Left ventricle myocardium inferior (tissue), 1 donor: ENCODE results near the gene ABHD10. TPM values are rescaled to one million over a fixed set of nuclear protein-coding genes. Genes with fewer than 3 reads are reported as not detected.

Source experiments
- DNase-seq: peaks from one replicate; pipeline ENCODE4 v3.0.0-alpha.2; 2020
- H3K27ac ChIP-seq: fragments of 200-600 bp; replicated peaks from 2 replicates; pipeline ENCODE4 v1.8.0; 2021
- H3K27me3 ChIP-seq: fragments of 200-600 bp; 2 replicates; pipeline ENCODE4 v1.8.0; 2021; ENCODE audit warnings: low read depth
- H3K36me3 ChIP-seq: fragments of 200-600 bp; 2 replicates; pipeline ENCODE4 v1.8.0; 2021
- H3K4me1 ChIP-seq: fragments of 200-600 bp; 2 replicates; pipeline ENCODE4 v1.8.0; 2021
- H3K4me3 ChIP-seq: fragments of 200-600 bp; 2 replicates; pipeline ENCODE4 v1.8.0; 2021; ENCODE audit warnings: mild to moderate bottlenecking, moderate library complexity
- H3K9me3 ChIP-seq: fragments of 200-600 bp; replicated peaks from 2 replicates; pipeline ENCODE4 v1.8.0; 2021
- CTCF ChIP-seq: fragments of 200-600 bp; IDR thresholded peaks from 2 replicates; pipeline ENCODE4 v1.8.0; 2021; ENCODE audit warnings: antibody characterized with exemption, mild to moderate bottlenecking, borderline replicate concordance
- intact Hi-C: fragments of 100-400 bp; cut with micrococcal nuclease; formaldehyde crosslinking; loops from one replicate; pipeline ENCODE4 v1.11.0; 2022
- total RNA-seq: library from RNA; stranded (reverse); fragmentation: NEBNext Ultra II Directional; extraction: Animal tissue kit (Norgen Biotek cat#: 25700); gene quantifications from one replicate; pipeline ENCODE4 v1.2.1, GENCODE V29; 2021
- donor health status: DM: no; HTN: yes; CAD: no; lungs with severe emphysema.

ABHD10 gene
- total RNA-seq, 1 donor from 2014 or later: 62.7 TPM

GRCh38 chr3:111980716-111981456 lies 2.1 kb downstream of the ABHD10 start:
- Histone ChIP-seq H3K27ac (no peak overlapping the region), H3K9me3 (no peaks in the 10 kb centered on the region), H3K36me3 (peaks cover 1% of the 10 kb centered on the region), H3K4me3 (no peak overlapping the region), H3K4me1 (peaks cover 45% of the 10 kb centered on the region), H3K27me3 (no peaks in the 10 kb centered on the region)
- TF ChIP-seq CTCF: no peak
- intact Hi-C loops: no loop called here
- DNase-seq: no peak

GRCh38 chr3:111981457-111981763 lies 2.6 kb downstream of the ABHD10 start:
- Histone ChIP-seq H3K27ac (no peak overlapping the region), H3K4me1 (peaks cover 45% of the 10 kb centered on the region), H3K4me3 (no peak overlapping the region), H3K27me3 (no peaks in the 10 kb centered on the region), H3K36me3 (peaks cover 6% of the 10 kb centered on the region), H3K9me3 (no peaks in the 10 kb centered on the region)
- no peak for DNase-seq
- intact Hi-C loops: no loop called here
- TF ChIP-seq CTCF: no peak

- Histone ChIP-seq H3K36me3 (peaks cover 29% of the 10 kb centered on the region), H3K27me3 (no peaks in the 10 kb centered on the region), H3K27ac (no peak overlapping the region), H3K4me3 (no peak overlapping the region), H3K9me3 (no peaks in the 10 kb centered on the region), H3K4me1 (peaks cover 34% of the 10 kb centered on the region)
- no peak for DNase-seq
- intact Hi-C loops: no loop called here
- no peak for TF ChIP-seq CTCF
Observed at GRCh38 chr3:111984636-111985298, 5.9 kb downstream of the ABHD10 start.

- no peak overlapping the region for H3K4me3 ChIP-seq
- intact Hi-C loops: no loop called here
- H3K27ac ChIP-seq: no peak overlapping the region
- H3K9me3 ChIP-seq: no peaks in the 10 kb centered on the region
- H3K27me3 ChIP-seq: no peaks in the 10 kb centered on the region
- H3K36me3 ChIP-seq: peaks cover 36% of the 10 kb centered on the region
- peaks cover 13% of the 10 kb centered on the region for H3K4me1 ChIP-seq
- DNase-seq: no peak
- TF ChIP-seq CTCF: no peak
Observed at GRCh38 chr3:111986800-111987199, 8.0 kb downstream of the ABHD10 start.

- no peaks in the 10 kb centered on the region for H3K27me3 ChIP-seq
- DNase-seq: no peak
- peaks cover 4% of the 10 kb centered on the region for H3K4me1 ChIP-seq
- peaks cover 56% of the 10 kb centered on the region for H3K36me3 ChIP-seq
- peak; percentile 79 for TF ChIP-seq CTCF
- H3K27ac ChIP-seq: no peak overlapping the region
- no peak overlapping the region for H3K4me3 ChIP-seq
- intact Hi-C loops: no loop called here
- no peaks in the 10 kb centered on the region for H3K9me3 ChIP-seq
Observed at GRCh38 chr3:111989061-111989678, 10.3 kb downstream of the ABHD10 start.
